HFFc6 (cell line): Measurements from ENCODE around the gene ANLN. TPM values are rescaled to one million over a fixed set of nuclear protein-coding genes. Genes with fewer than 3 reads are reported as not detected.

Source experiments
- DNase-seq: peaks from one replicate; pipeline ENCODE4 v3.0.0-alpha.2; 2018
- H3K27ac Mint-ChIP-seq: 2 replicates; pipeline ENCODE4 v1.8.0; 2020; ENCODE audit warnings: mild to moderate bottlenecking, mixed read lengths
- H3K27me3 Mint-ChIP-seq: 2 replicates; pipeline ENCODE4 v1.8.0; 2021; ENCODE audit warnings: mild to moderate bottlenecking, moderate library complexity, mixed read lengths; ENCODE audit not compliant: insufficient read depth
- H3K36me3 Mint-ChIP-seq: 2 replicates; pipeline ENCODE4 v1.8.0; 2021; ENCODE audit warnings: low read depth, mixed read lengths
- H3K4me1 Mint-ChIP-seq: 2 replicates; pipeline ENCODE4 v1.8.0; 2020; ENCODE audit warnings: low read depth, mixed read lengths
- H3K4me3 Mint-ChIP-seq: 2 replicates; pipeline ENCODE4 v1.8.0; 2020; ENCODE audit warnings: mild to moderate bottlenecking, moderate library complexity, mixed read lengths
- H3K9me3 Mint-ChIP-seq: 2 replicates; pipeline ENCODE4 v1.8.0; 2020; ENCODE audit warnings: mild to moderate bottlenecking, mixed read lengths
- CTCF ChIP-seq: fragments of 200-600 bp; sonication (generic); IDR thresholded peaks from 2 replicates; pipeline ENCODE4 v1.5.0; 2021; ENCODE audit warnings: antibody characterized with exemption, mild to moderate bottlenecking
- long read RNA-seq: library from polyadenylated mRNA; unstranded; transcript quantifications from one replicate; pipeline ENCODE4 v2.0.0, GENCODE V29; 2019
- total RNA-seq, 6 experiments: library from RNA; stranded (reverse); fragmentation: NEBNext Ultra II Directional; extraction: Animal tissue kit (Norgen Biotek cat#: 25700); gene quantifications; 2 replicates in 1 of 6; 3 replicates in 5 of 6; pipeline ENCODE4 v1.2.3, GENCODE V29; 2021

The ANLN gene
- total RNA-seq = 100 to 1,000 TPM; 109 to 291 (median 233) TPM
- long read RNA-seq, partial matches to known transcripts = 9 of 16 reads
- long read RNA-seq, other reads (novel, unspliced or antisense) = 6 of 16 reads

- peaks cover 5% of the 10 kb centered on the region; the same call in 1 of the 2 replicates for H3K9me3 Mint-ChIP-seq
- no peak for TF ChIP-seq CTCF
- peak within 1 kb of the TSS; percentile 89 for H3K4me3 Mint-ChIP-seq
- peaks cover 4% of the 10 kb centered on the region for H3K27me3 Mint-ChIP-seq
- H3K36me3 Mint-ChIP-seq = peaks cover 22% of the 10 kb centered on the region
- H3K4me1 Mint-ChIP-seq = peaks cover 51% of the 10 kb centered on the region
- DNase-seq = peak; percentile 82
- H3K27ac Mint-ChIP-seq = peak within 1 kb of the TSS; percentile 87
These were observed at the start of gene ANLN for GRCh38 chr7:36389371-36390198. Gene ANLN, plus strand, starts transcription at chr7:36389862. Its CDS starts 165 bp downstream, at chr7:36390027.

- Mint-ChIP-seq H3K27ac (no peak overlapping the region), H3K4me3 (no peak overlapping the region), H3K27me3 (no peaks in the 10 kb centered on the region; the same call in 1 of the 2 replicates), H3K36me3 (no peaks in the 10 kb centered on the region), H3K4me1 (peaks cover 20% of the 10 kb centered on the region), H3K9me3 (no peaks in the 10 kb centered on the region)
- TF ChIP-seq CTCF = no peak
- no peak for DNase-seq
These were observed 46.1 kb upstream of the ANLN start for GRCh38 chr7:36343548-36343947.

GRCh38 chr7:36344622-36345021 lies 45.0 kb upstream of the ANLN start:
- H3K36me3 Mint-ChIP-seq = no peaks in the 10 kb centered on the region
- no peak overlapping the region for H3K4me3 Mint-ChIP-seq
- no peak for TF ChIP-seq CTCF
- no peaks in the 10 kb centered on the region for H3K9me3 Mint-ChIP-seq
- no peak overlapping the region for H3K27ac Mint-ChIP-seq
- peaks cover 25% of the 10 kb centered on the region for H3K4me1 Mint-ChIP-seq
- no peak for DNase-seq
- no peaks in the 10 kb centered on the region; the same call in 1 of the 2 replicates for H3K27me3 Mint-ChIP-seq

- H3K36me3 Mint-ChIP-seq = no peaks in the 10 kb centered on the region
- no peak for TF ChIP-seq CTCF
- no peaks in the 10 kb centered on the region; the same call in 1 of the 2 replicates for H3K27me3 Mint-ChIP-seq
- H3K27ac Mint-ChIP-seq = no peak overlapping the region
- no peaks in the 10 kb centered on the region for H3K9me3 Mint-ChIP-seq
- DNase-seq = no peak
- H3K4me3 Mint-ChIP-seq = no peak overlapping the region
- H3K4me1 Mint-ChIP-seq = peaks cover 25% of the 10 kb centered on the region
These were observed 43.3 kb upstream of the ANLN start for GRCh38 chr7:36346260-36346831.

- no peak for TF ChIP-seq CTCF
- H3K36me3 Mint-ChIP-seq = no peaks in the 10 kb centered on the region
- peak; percentile 12 for DNase-seq
- H3K9me3 Mint-ChIP-seq = no peaks in the 10 kb centered on the region
- H3K4me1 Mint-ChIP-seq = peaks cover 17% of the 10 kb centered on the region
- no peak overlapping the region for H3K27ac Mint-ChIP-seq
- no peaks in the 10 kb centered on the region for H3K27me3 Mint-ChIP-seq
- no peak overlapping the region; the same call in 1 of the 2 replicates for H3K4me3 Mint-ChIP-seq
These were observed 41.4 kb upstream of the ANLN start for GRCh38 chr7:36348256-36348655.
